Spleen (tissue), 11 donors: ENCODE measurements around the gene BCL7C. TPM values are rescaled to one million over a fixed set of nuclear protein-coding genes. Genes with fewer than 3 reads are reported as not detected.
"Not testable (repeated sequence)": the region's sequence is repeated elsewhere in the genome, so short reads cannot be mapped to it uniquely, and the experiment has no call there.

Experiments used
- DNase-seq: peaks from one replicate; pipeline ENCODE4 v3.0.0-alpha.2; 2020
- H3K27ac ChIP-seq, 8 donors: fragments of 200-600 bp; sonication (generic) in 7 of 8; 1 replicate in 4 of 8; 2 replicates in 4 of 8; pipeline versions ENCODE4 v1.5.0 to v1.8.0; 2016 to 2021; ENCODE audit warnings: inconsistent platforms in 4 of 8, mild to moderate bottlenecking in 4 of 8, moderate library complexity in 1 of 8
- H3K27me3 ChIP-seq, 7 donors: fragments of 200-600 bp; sonication (generic) in 6 of 7; replicated peaks in 1 of 7; 1 replicate in 4 of 7; 2 replicates in 3 of 7; pipeline versions ENCODE4 v1.5.0 to v1.8.0; 2016 to 2021; ENCODE audit warnings: inconsistent platforms in 3 of 7, mild to moderate bottlenecking in 1 of 7
- H3K36me3 ChIP-seq, 6 donors: fragments of 200-600 bp; sonication (generic) in 5 of 6; 1 replicate in 4 of 6; 2 replicates in 2 of 6; pipeline versions ENCODE4 v1.5.0 to v1.8.0; 2016 to 2021; ENCODE audit warnings: inconsistent platforms in 2 of 6
- H3K4me1 ChIP-seq, 6 donors: fragments of 200-600 bp; sonication (generic) in 5 of 6; 1 replicate in 3 of 6; 2 replicates in 3 of 6; pipeline versions ENCODE4 v1.5.0 to v1.8.0; 2016 to 2021; ENCODE audit warnings: inconsistent platforms in 3 of 6
- H3K4me3 ChIP-seq, 8 donors: fragments of 200-600 bp; sonication (generic) in 7 of 8; 1 replicate in 4 of 8; 2 replicates in 4 of 8; pipeline versions ENCODE4 v1.5.0 to v1.8.0; 2016 to 2021; ENCODE audit warnings: inconsistent platforms in 4 of 8, mild to moderate bottlenecking in 4 of 8, moderate library complexity in 2 of 8
- H3K9me3 ChIP-seq, 8 donors: fragments of 200-600 bp; sonication (generic) in 7 of 8; 1 replicate in 4 of 8; 2 replicates in 4 of 8; pipeline versions ENCODE4 v1.5.0 to v1.8.0; 2016 to 2021; ENCODE audit warnings: inconsistent platforms in 4 of 8
- CTCF ChIP-seq, 11 experiments: fragments of 200-600 bp in 7 of 11; fragments of 450-650 bp in 4 of 11; sonication (generic) in 4 of 11; IDR thresholded peaks in 8 of 11; conservative IDR thresholded peaks in 3 of 11; 1 replicate in 7 of 11; 2 replicates in 4 of 11; pipeline versions ENCODE4 v1.4.0 to v1.8.0; 2016 to 2021; ENCODE audit warnings: antibody characterized with exemption in 11 of 11, inconsistent platforms in 4 of 11, mild to moderate bottlenecking in 1 of 11
- POLR2A ChIP-seq, 3 donors: fragments of 450-650 bp; IDR thresholded peaks; one replicate each; pipeline ENCODE4 v1.5.1; 2017; ENCODE audit warnings: antibody characterized with exemption in 3 of 3, mild to moderate bottlenecking in 1 of 3
- POLR2AphosphoS5 ChIP-seq, 3 donors: sonication (generic); formaldehyde crosslinking; IDR thresholded peaks; one replicate each; pipeline ENCODE4 v1.5.1; 2017; ENCODE audit warnings: antibody characterized with exemption in 3 of 3
- WGBS, 5 donors: extraction: QIAGEN DNeasy Blood & Tissue Kit in 3 of 5; methylation state at CpG; one replicate each; pipeline versions ENCODE4 v1.1.5 to v1.1.7; 2013 to 2018; 5-methylcytosine and 5-hydroxymethylcytosine counted together
- intact Hi-C: fragments of 100-400 bp; cut with DNase I; formaldehyde crosslinking; loops from one replicate; pipeline ENCODE4 v1.15.0; 2023; ENCODE audit warnings: low total_unique reads
- polyA plus RNA-seq, 3 donors: library from polyadenylated mRNA; stranded (reverse); fragments of 200-250 nt; gene quantifications; one replicate each; pipeline ENCODE4 v1.2.1, GENCODE V29; 2013
- total RNA-seq, 7 donors: library from RNA; depleted of rRNA in 3 of 7; stranded (reverse); fragments of >200 nt in 3 of 7; fragmentation: NEBNext Ultra II Directional in 4 of 7; extraction: Animal tissue kit (Norgen Biotek cat#: 25700) in 4 of 7; gene quantifications; one replicate each; pipeline versions ENCODE4 v1.1.0 to v1.2.1, GENCODE V29; 2016 to 2021
- donor health status: healthy with polysubstance abuse.
- donor health status: DM: no; HTN: no; CAD: no; lungs with moderate emphysema.
- donor health status: DM: no; HTN: no; CAD: no.
- donor health status: Bipolar disorder and iron deficiency.
- donor health status: healthy.
- donor health status: DM: no; HTN: no; CAD: no.
- donor health status: DM: yes; HTN: yes; CAD: no.

Gene BCL7C
- total and polyA plus RNA-seq, 10 donors, result 15.5 to 38.7 (median 22.9) TPM

- Histone ChIP-seq H3K27me3 (no peaks in the 10 kb centered on the region), H3K4me1 (peaks cover 18 to 65% (median 46%) of the 10 kb centered on the region in 6 donors), H3K4me3 (peak overlapping the region; percentile 48 to 85 (median 64)), H3K27ac (peak overlapping the region; percentile 81 to 95 (median 92)), H3K9me3 (no peaks in the 10 kb centered on the region), H3K36me3 (peaks cover 0 to 49% (median 26%) of the 10 kb centered on the region in 6 donors)
- TF ChIP-seq CTCF (IDR thresholded peaks at IDR 0.05 in 8 of 11, conservative IDR thresholded peaks at IDR 0.05 in 3 of 11), result no peak
- no peak for TF ChIP-seq POLR2A (IDR thresholded peaks at IDR 0.05)
- TF ChIP-seq POLR2AphosphoS5 (IDR thresholded peaks at IDR 0.05), result no peak
- intact Hi-C loops, result no loop called here
- WGBS, 5 donors, result 58 to 69% (median 63%) methylated on average over 17 to 20 of the region's 20 CpGs
- DNase-seq, result no peak
Observed at GRCh38 chr16:30892670-30893416, 1.0 kb downstream of the BCL7C start.

- WGBS, 5 donors, result 92 to 99% (median 95%) methylated on average over 14 to 15 of the region's 15 CpGs
- DNase-seq, intact Hi-C loops, H3K27me3 ChIP-seq, H3K4me3 ChIP-seq, H3K27ac ChIP-seq, H3K9me3 ChIP-seq: not testable (repeated sequence)
- H3K4me1 ChIP-seq, result peaks cover 12 to 53% (median 31%) of the 10 kb centered on the region in 6 donors
- H3K36me3 ChIP-seq, result peaks cover 0 to 65% (median 35%) of the 10 kb centered on the region in 6 donors
Observed at GRCh38 chr16:30891043-30891823, 2.6 kb downstream of the BCL7C start.

GRCh38 chr16:30889721-30890120, 4.2 kb downstream of the BCL7C start:
- 86 to 95% (median 90%) methylated on average over 5 of the region's 5 CpGs for WGBS, 5 donors
- TF ChIP-seq POLR2A (IDR thresholded peaks at IDR 0.05) (no peak), CTCF (IDR thresholded peaks at IDR 0.05 in 8 of 11, conservative IDR thresholded peaks at IDR 0.05 in 3 of 11) (no peak), POLR2AphosphoS5 (IDR thresholded peaks at IDR 0.05) (no peak)
- intact Hi-C loops, result no loop called here
- H3K4me1 ChIP-seq, result peaks cover 12 to 53% (median 21%) of the 10 kb centered on the region in 6 donors
- H3K9me3 ChIP-seq, result no peaks in the 10 kb centered on the region
- H3K4me3 ChIP-seq, result no peak overlapping the region
- peaks cover 0 to 80% (median 45%) of the 10 kb centered on the region in 6 donors for H3K36me3 ChIP-seq
- no peak overlapping the region for H3K27ac ChIP-seq
- no peaks in the 10 kb centered on the region for H3K27me3 ChIP-seq
- DNase-seq, result no peak

DNA sequence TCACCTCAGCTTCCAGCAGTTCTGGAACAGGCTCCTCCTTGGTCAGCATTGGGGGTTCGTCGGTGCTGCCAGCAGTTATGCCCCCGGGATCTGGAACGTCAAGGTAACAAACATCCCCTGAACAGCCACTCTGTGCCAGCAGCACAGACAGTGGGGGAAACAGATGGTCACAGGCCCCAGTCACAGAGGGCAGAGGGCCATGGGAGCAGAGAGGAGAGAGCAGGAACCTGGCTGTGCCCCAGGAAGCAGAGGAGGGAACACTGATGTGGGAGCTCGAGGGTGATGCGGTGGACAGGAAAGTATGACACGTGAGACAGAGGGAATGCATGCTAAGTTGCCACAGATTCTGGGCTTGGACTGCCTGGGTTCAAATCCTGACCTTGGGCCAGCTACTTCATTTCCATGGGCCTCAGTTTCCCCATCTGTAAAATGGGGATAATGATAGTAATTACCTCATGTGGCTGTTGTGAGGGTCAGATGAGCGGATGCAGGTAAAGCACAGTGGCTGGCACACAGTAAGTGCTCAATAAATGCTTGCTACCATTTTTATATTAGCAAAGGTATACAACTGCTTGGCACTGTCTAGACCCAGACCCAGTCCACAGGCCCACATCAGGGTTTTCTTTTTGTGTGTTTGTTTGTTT, 4.9 kb downstream of the BCL7C start:
- no peaks in the 10 kb centered on the region for H3K27me3 ChIP-seq
- intact Hi-C loops, result no loop called here
- TF ChIP-seq POLR2A (IDR thresholded peaks at IDR 0.05) (no peak), CTCF (IDR thresholded peaks at IDR 0.05 in 8 of 11, conservative IDR thresholded peaks at IDR 0.05 in 3 of 11) (no peak), POLR2AphosphoS5 (IDR thresholded peaks at IDR 0.05) (no peak)
- peaks cover 0 to 86% (median 48%) of the 10 kb centered on the region in 6 donors for H3K36me3 ChIP-seq
- no peak overlapping the region for H3K4me3 ChIP-seq
- H3K27ac ChIP-seq, result no peak overlapping the region
- H3K9me3 ChIP-seq, result no peaks in the 10 kb centered on the region
- 79 to 86% (median 81%) methylated on average over 8 of the region's 8 CpGs for WGBS, 5 donors
- H3K4me1 ChIP-seq, result peaks cover 12 to 53% (median 15%) of the 10 kb centered on the region in 6 donors
- DNase-seq, result no peak
